Astrocyte (in vitro differentiated cells and primary cell): Measurements from ENCODE around the gene ZNF407. TPM values are rescaled to one million over a fixed set of nuclear protein-coding genes. Genes with fewer than 3 reads are reported as not detected.

Source experiments
- DNase-seq: peaks from one replicate; pipeline ENCODE4 v3.0.0-alpha.2; 2010; ENCODE audit warnings: low read depth
- FAIRE-seq: peaks from 2 replicates; lab custom pipeline; 2011; peaks lifted over from hg19 to GRCh38; lab: Jason Lieb, UNC
- H2AFZ ChIP-seq: 2 replicates; pipeline ENCODE4 v1.6.0; 2012; ENCODE audit warnings: low read depth, low read length, inconsistent platforms
- H3K27ac ChIP-seq: 2 replicates; pipeline ENCODE4 v1.5.1; 2011; ENCODE audit warnings: low read depth, low read length, inconsistent platforms
- H3K27me3 ChIP-seq: 2 replicates; pipeline ENCODE4 v1.6.0; 2011; ENCODE audit warnings: low read length, inconsistent platforms; ENCODE audit not compliant: insufficient read depth
- H3K36me3 ChIP-seq: 2 replicates; pipeline ENCODE4 v1.5.1; 2011; ENCODE audit warnings: low read length, inconsistent platforms; ENCODE audit not compliant: insufficient read depth
- H3K4me1 ChIP-seq: 2 replicates; pipeline ENCODE4 v1.5.1; 2011; ENCODE audit warnings: low read length, inconsistent platforms; ENCODE audit not compliant: insufficient read depth
- H3K4me2 ChIP-seq: 2 replicates; pipeline ENCODE4 v1.6.0; 2012; ENCODE audit warnings: low read length, inconsistent platforms
- H3K4me3 ChIP-seq: 2 replicates; pipeline ENCODE4 v1.5.1; 2011; ENCODE audit warnings: low read depth, mild to moderate bottlenecking, low read length, inconsistent platforms; ENCODE audit not compliant: insufficient read depth
- H3K79me2 ChIP-seq: 2 replicates; pipeline ENCODE4 v1.6.0; 2012; ENCODE audit warnings: mild to moderate bottlenecking, low read length, inconsistent platforms; ENCODE audit not compliant: insufficient read depth
- H3K9ac ChIP-seq: 2 replicates; pipeline ENCODE4 v1.6.0; 2012; ENCODE audit warnings: mild to moderate bottlenecking, low read length, inconsistent platforms
- H3K9me3 ChIP-seq: 2 replicates; pipeline ENCODE4 v1.5.1; 2012; ENCODE audit warnings: low read depth, mild to moderate bottlenecking, low read length, inconsistent platforms; ENCODE audit not compliant: insufficient read depth
- H4K20me1 ChIP-seq: 2 replicates; pipeline ENCODE4 v1.6.0; 2012; ENCODE audit warnings: low read length, inconsistent platforms; ENCODE audit not compliant: insufficient read depth
- H3K27ac Mint-ChIP-seq: one replicate; pipeline ENCODE4 v1.8.0; 2021; ENCODE audit warnings: mild to moderate bottlenecking, mixed read lengths; ENCODE audit not compliant: unreplicated experiment
- H3K27me3 Mint-ChIP-seq: one replicate; pipeline ENCODE4 v1.8.0; 2021; ENCODE audit warnings: low read depth, mixed read lengths; ENCODE audit not compliant: unreplicated experiment
- H3K36me3 Mint-ChIP-seq: one replicate; pipeline ENCODE4 v1.8.0; 2021; ENCODE audit warnings: low read depth, mixed read lengths; ENCODE audit not compliant: unreplicated experiment
- H3K4me1 Mint-ChIP-seq: one replicate; pipeline ENCODE4 v1.8.0; 2021; ENCODE audit warnings: low read depth, mixed read lengths; ENCODE audit not compliant: unreplicated experiment
- H3K4me3 Mint-ChIP-seq: one replicate; pipeline ENCODE4 v1.8.0; 2021; ENCODE audit warnings: mild to moderate bottlenecking, moderate library complexity, mixed read lengths; ENCODE audit not compliant: unreplicated experiment
- H3K9me3 Mint-ChIP-seq: one replicate; pipeline ENCODE4 v1.8.0; 2021; ENCODE audit warnings: mild to moderate bottlenecking, mixed read lengths; ENCODE audit not compliant: unreplicated experiment
- CTCF ChIP-seq: IDR thresholded peaks from 2 replicates; pipeline ENCODE4 v1.5.1; 2011; ENCODE audit warnings: low read depth, mild to moderate bottlenecking, inconsistent platforms, low read length, moderate library complexity; ENCODE audit not compliant: insufficient read depth
- EZH2 ChIP-seq: IDR thresholded peaks from 2 replicates; pipeline ENCODE4 v1.6.1; 2012; ENCODE audit warnings: mild to moderate bottlenecking, low read length, inconsistent platforms; ENCODE audit not compliant: insufficient read depth
- total RNA-seq: library from RNA; stranded (reverse); gene quantifications from 2 replicates; pipeline ENCODE4 v1.2.1, GENCODE V29; 2021

The ZNF407 gene
- total RNA-seq, 1 donor from 2014 or later = 13.8 TPM

DNA sequence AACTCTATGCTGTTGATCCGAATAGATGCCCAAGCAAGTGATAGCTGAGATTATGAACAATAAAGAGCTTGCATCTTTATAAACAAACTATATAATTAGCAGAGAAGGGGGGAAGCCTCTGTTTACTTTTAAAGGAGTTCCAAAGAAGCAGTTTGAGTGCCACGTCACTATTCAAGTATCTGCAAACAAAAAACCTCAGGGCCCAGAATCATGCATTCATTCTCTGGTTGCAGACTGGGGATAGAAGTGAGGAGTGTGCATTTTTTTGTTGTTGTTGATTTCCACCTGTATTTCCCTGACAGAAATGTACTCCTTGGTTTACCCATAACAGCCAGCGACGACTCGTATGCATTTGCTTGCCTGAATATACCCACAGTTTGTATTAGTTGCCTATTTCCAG is 347.0 kb downstream of the ZNF407 start:
- Histone ChIP-seq H3K4me2 (no peak overlapping the region), H3K9ac (no peak overlapping the region), H3K9me3 (no peaks in the 10 kb centered on the region), H3K4me1 (peaks cover 8% of the 10 kb centered on the region), H3K27me3 (no peaks in the 10 kb centered on the region), H2AFZ (no peak overlapping the region), H4K20me1 (no peaks in the 10 kb centered on the region), H3K4me3 (no peak overlapping the region), H3K79me2 (no peaks in the 10 kb centered on the region), H3K36me3 (no peaks in the 10 kb centered on the region), H3K27ac (no peak overlapping the region)
- H3K27me3 Mint-ChIP-seq = peaks cover 3% of the 10 kb centered on the region
- FAIRE-seq = no peak
- no peaks in the 10 kb centered on the region for H3K9me3 Mint-ChIP-seq
- peak; percentile 18 for DNase-seq
- H3K4me3 Mint-ChIP-seq = no peak overlapping the region
- no peak overlapping the region for H3K27ac Mint-ChIP-seq
- peaks cover 4% of the 10 kb centered on the region for H3K36me3 Mint-ChIP-seq
- TF ChIP-seq CTCF (no peak), EZH2 (no peak)
- H3K4me1 Mint-ChIP-seq = peaks cover 17% of the 10 kb centered on the region

DNA sequence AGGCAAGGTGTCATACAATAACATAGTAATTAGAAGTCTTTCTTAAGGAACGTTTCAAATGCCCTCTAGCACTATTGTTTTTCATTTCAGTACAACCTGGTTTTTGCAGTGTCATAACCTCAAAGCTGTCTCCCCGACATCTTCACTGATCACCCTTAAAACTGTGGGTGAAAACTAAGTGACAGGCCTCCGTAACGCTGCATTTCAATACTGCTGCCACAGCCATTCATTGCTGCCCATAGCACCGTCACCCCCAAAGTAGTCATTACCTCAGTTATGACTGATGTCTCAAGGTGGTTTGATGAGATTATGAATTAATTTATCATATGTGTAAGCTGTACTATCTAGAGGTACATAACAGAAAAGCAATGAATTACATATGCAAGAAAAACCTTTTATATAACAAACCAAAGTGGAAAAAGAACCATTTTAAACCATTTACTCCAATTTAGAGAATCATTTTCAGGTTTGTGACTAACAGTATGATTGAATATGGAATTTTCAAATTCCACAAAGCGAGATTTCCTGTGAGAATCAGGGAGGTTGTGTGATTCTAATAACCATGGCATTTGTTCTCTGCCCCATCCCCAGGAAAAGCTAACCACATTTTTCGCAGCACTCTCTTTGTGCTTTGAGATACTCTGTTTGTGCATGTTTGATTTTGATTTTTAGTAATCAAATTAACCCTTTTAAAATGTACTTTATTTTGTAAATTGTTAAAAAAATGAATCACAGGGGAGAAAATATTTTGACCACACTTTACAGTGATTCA is 348.3 kb downstream of the ZNF407 start:
- H3K9ac ChIP-seq = no peak overlapping the region
- no peaks in the 10 kb centered on the region for H3K36me3 ChIP-seq
- H3K27ac ChIP-seq = peak overlapping the region; percentile 19
- no peaks in the 10 kb centered on the region for H3K79me2 ChIP-seq
- no peak overlapping the region for H3K4me3 ChIP-seq
- H3K4me1 ChIP-seq = peaks cover 14% of the 10 kb centered on the region
- H4K20me1 ChIP-seq = no peaks in the 10 kb centered on the region
- peaks cover 18% of the 10 kb centered on the region for H3K4me1 Mint-ChIP-seq
- peak overlapping the region; percentile 13 for H3K27ac Mint-ChIP-seq
- TF ChIP-seq CTCF = no peak
- TF ChIP-seq EZH2 = no peak
- H2AFZ ChIP-seq = no peak overlapping the region
- peak overlapping the region; percentile 18 for H3K4me2 ChIP-seq
- H3K9me3 ChIP-seq = no peaks in the 10 kb centered on the region
- no peak overlapping the region for H3K4me3 Mint-ChIP-seq
- peaks cover 3% of the 10 kb centered on the region for H3K27me3 Mint-ChIP-seq
- H3K36me3 Mint-ChIP-seq = no peaks in the 10 kb centered on the region
- DNase-seq (peak; percentile 24), FAIRE-seq (peak; percentile 20)
- no peaks in the 10 kb centered on the region for H3K27me3 ChIP-seq
- H3K9me3 Mint-ChIP-seq = no peaks in the 10 kb centered on the region
